Ramos (cell line): ENCODE data around the gene NDUFS7.

Experiments used
- in situ Hi-C: fragments of 300-500 bp; cut with MboI; formaldehyde crosslinking; loops from one replicate; pipeline ENCODE4 v1.14.3; 2022; ENCODE audit warnings: low sequenced_read_pairs; ENCODE audit not compliant: unreplicated experiment

The NDUFS7 gene

GRCh38 chr19:1383312-1384084 is at the start of gene NDUFS7:
TSS of gene NDUFS7 (plus strand) at chr19:1383907. CDS start at chr19:1383927, 20 bp downstream.
- in situ Hi-C loops, result no loop called here

GRCh38 chr19:1336079-1336684 is 47.5 kb upstream of the NDUFS7 start:
- in situ Hi-C loops, result no loop called here

- in situ Hi-C loops, result no loop called here
These were observed 42.8 kb upstream of the NDUFS7 start for GRCh38 chr19:1340681-1341469.

GRCh38 chr19:1343041-1343440 is 40.7 kb upstream of the NDUFS7 start:
- in situ Hi-C loops, result no loop called here

GRCh38 chr19:1349211-1349610 is 34.5 kb upstream of the NDUFS7 start:
- in situ Hi-C loops, result no loop called here

- in situ Hi-C loops, result no loop called here
These were observed 32.8 kb upstream of the NDUFS7 start for GRCh38 chr19:1350867-1351266.

GRCh38 chr19:1351381-1351851 is 32.3 kb upstream of the NDUFS7 start:
- in situ Hi-C loops, result no loop called here

- in situ Hi-C loops, result no loop called here
These were observed 30.6 kb upstream of the NDUFS7 start for GRCh38 chr19:1353144-1353543.

GRCh38 chr19:1354970-1355567 is 28.6 kb upstream of the NDUFS7 start:
- in situ Hi-C loops, result no loop called here

GRCh38 chr19:1355568-1356507 is 27.9 kb upstream of the NDUFS7 start:
- in situ Hi-C loops, result no loop called here

- in situ Hi-C loops, result no loop called here
These were observed 27.2 kb upstream of the NDUFS7 start for GRCh38 chr19:1356508-1356865.

- in situ Hi-C loops, result no loop called here
These were observed 26.1 kb upstream of the NDUFS7 start for GRCh38 chr19:1357531-1358109.

GRCh38 chr19:1360126-1360817 is 23.4 kb upstream of the NDUFS7 start:
- in situ Hi-C loops, result no loop called here

- in situ Hi-C loops, result no loop called here
These were observed 22.8 kb upstream of the NDUFS7 start for GRCh38 chr19:1360818-1361461.

GRCh38 chr19:1361601-1362386 is 21.9 kb upstream of the NDUFS7 start:
- in situ Hi-C loops, result no loop called here

GRCh38 chr19:1362387-1363257 is 21.1 kb upstream of the NDUFS7 start:
- in situ Hi-C loops, result no loop called here

GRCh38 chr19:1363599-1363998 is 20.1 kb upstream of the NDUFS7 start:
- in situ Hi-C loops, result no loop called here
